HG03159 (cell line): Measurements from ENCODE around the gene TTC8.
A peak's percentile ranks its signal among the peaks of the same experiment; 100 is the strongest.
"Not testable (repeated sequence)": the region's sequence is repeated elsewhere in the genome, so short reads cannot be mapped to it uniquely, and the experiment has no call there.

Source experiments
- ATAC-seq: cut with Tn5 transposase; IDR thresholded peaks from one replicate; pipeline ENCODE4 v1.9.1; 2021; ENCODE audit warnings: mild to moderate bottlenecking, moderate library complexity; ENCODE audit not compliant: unreplicated experiment

TTC8 gene

GRCh38 chr14:88823968-88824313, 510 bp upstream of the TTC8 start:
- ATAC-seq: peak; percentile 1

- no peak for ATAC-seq
Observed at GRCh38 chr14:88825078-88825458, 617 bp downstream of the TTC8 start.

DNA sequence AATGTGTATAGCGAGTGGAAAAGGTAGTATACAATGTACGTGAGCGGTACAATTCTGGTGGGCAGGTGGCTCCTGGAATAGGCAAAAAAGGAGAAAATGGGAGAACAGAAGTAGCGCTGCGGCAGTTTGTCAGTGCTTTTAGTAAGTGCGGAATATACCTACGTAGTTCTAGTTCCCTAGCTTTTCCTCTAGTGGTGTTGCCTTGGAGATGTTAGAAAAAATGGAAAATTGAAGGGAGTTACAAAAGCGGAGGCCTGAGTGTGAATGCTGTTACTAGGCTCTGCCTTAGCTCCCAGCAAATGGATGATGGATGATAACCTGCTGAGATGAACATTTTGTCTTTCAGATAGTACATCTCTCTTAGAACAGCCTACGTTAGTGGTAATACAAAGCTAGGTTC, 1.1 kb downstream of the TTC8 start:
- no peak for ATAC-seq

DNA sequence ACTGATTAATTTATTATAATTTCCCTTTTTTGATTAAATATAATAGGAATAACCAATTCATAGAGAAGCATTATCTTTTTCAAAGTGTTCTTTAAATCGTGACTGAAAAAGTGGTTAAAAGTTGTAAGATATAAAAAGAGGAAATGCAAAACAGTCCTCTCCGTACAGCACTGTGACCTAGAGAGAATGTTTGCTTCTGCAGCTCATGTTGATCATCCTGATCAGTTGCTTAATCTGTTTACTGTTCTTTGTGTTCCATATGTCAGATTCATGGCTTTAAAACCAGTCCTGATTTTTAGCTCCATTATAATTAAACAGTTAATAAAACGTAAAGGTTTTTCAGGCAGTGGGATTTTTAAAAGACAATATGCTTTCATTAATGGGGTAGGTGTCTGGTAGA, 4.7 kb downstream of the TTC8 start:
- no peak for ATAC-seq

DNA sequence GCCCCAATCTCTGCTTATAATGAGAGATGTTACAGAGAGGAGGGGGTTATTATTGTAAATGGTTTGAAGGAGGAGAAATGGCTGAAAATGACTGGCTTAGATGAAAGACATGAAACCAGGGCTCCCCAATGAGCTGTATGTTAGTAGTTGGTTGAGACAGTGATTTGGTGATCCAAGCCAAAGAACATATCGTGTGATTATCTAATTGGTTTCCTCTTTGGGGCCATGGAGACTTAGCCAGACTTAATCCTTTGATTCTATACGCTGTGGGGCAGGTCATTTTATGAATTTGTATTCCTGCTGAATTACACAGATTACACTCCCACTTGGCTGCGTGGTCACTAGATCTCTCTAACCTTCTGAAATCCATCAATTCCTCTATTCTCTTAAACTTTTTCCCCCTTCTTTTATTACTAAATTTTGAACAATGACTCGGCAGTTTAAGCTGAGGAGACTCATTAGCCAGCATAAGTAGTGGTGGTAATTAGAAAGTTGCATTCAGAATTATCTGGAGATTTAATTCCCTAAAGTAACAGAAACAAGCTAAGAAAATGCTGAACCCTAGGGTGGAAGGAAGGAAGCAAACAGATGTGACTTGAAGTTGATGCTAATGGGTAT, 5.3 kb downstream of the TTC8 start:
- no peak for ATAC-seq

DNA sequence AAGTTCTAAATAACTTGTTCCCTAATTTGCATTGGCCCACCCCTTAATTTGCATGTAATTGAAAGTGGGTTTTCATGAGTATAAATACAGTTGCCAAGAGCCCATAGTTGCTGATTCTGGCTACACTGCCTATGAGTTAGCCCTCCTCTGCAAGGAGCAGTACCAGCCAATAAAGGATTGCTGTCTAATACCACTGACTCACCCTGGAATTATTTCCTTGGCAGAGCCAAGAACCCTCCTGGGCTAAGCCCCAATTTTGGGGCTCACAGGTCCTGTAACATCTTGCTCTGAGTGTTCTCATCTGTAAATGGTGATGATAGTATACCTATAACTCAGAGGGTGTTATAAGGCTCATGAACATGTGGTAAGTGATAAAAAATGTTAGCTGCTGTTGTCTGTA, 6.8 kb downstream of the TTC8 start:
- no peak for ATAC-seq

GRCh38 chr14:88834883-88835431, 10.5 kb downstream of the TTC8 start:
- ATAC-seq: no peak

- ATAC-seq: no peak
Observed at GRCh38 chr14:88835661-88836060, 11.2 kb downstream of the TTC8 start.

DNA sequence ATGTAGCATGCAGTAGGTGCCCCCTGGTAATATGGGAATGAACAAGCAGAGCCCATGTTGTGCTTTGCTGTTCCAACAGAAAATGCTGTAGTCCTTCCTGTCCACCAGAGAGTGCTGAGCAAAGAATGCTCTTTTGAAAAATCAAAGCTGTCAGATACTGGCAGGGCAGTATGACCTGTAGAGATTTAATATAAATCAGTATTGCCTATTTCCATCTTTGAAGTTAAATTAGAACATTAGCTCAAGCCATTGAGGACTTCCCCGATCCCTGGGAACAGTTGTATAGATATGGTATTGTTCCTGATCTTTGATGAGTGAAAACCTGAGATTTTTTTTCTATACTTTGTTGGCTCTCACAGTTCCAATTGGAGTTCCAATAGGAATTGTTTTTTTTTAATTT, 13.0 kb downstream of the TTC8 start:
- ATAC-seq: no peak

GRCh38 chr14:88838015-88838414, 13.6 kb downstream of the TTC8 start:
- no peak for ATAC-seq

DNA sequence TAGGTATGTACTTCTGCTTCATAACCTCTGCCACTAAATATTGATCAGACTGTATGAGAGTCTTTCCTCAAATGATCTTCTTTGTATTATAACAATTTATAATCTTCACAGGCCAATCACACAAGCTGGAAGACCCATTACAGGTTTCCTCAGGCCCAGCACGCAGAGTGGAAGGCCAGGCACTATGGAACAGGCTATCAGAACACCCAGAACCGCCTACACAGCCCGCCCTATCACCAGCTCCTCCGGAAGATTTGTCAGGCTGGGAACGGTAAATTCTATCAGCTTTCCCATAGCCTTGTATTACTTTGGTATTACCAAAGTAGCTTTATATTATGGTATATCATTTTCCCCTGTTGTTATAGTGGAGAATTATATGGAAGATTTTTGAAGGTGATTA, 16.5 kb downstream of the TTC8 start:
- no peak for ATAC-seq

- ATAC-seq: no peak
Observed at GRCh38 chr14:88841741-88842140, 17.3 kb downstream of the TTC8 start.

GRCh38 chr14:88842414-88842813, 18.0 kb downstream of the TTC8 start:
- no peak for ATAC-seq

- no peak for ATAC-seq
Observed at GRCh38 chr14:88844980-88845491, 20.6 kb downstream of the TTC8 start.

DNA sequence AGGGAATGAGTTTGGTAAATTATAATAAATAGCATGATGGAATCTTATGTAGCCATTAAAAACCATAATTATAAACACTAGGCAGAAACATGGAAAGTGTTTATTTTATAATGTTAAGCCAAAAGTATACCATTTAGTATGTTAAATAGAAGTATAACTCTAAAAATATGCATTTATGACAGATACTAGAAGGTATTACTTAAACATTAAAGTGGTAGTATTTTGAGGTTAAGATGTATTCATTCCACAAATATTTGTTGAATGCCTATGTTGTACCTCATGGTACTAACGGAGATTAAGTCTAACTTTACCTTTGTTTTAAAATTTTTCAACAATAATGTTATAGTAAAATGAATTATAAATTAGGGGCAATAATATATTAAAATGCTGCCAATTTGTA, 24.1 kb downstream of the TTC8 start:
- ATAC-seq: no peak

DNA sequence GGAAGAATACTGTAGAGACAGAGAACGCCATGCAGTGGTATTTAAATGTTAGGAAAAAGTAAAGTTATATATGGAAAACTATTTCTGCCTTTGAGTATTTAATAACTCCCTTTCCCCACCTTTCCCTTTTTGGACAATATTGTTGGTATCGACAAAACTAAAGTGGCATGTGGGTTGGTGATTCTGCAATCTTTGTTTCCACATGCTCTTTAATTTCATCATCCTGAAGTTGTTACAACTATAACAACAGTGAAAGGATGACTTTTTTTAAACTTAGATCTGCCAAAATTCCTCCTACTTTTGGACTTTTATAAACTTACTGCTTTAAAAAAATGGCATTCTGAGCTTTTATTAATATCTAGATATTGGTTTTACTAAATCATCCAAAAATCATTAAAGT, 25.3 kb downstream of the TTC8 start:
- no peak for ATAC-seq

DNA sequence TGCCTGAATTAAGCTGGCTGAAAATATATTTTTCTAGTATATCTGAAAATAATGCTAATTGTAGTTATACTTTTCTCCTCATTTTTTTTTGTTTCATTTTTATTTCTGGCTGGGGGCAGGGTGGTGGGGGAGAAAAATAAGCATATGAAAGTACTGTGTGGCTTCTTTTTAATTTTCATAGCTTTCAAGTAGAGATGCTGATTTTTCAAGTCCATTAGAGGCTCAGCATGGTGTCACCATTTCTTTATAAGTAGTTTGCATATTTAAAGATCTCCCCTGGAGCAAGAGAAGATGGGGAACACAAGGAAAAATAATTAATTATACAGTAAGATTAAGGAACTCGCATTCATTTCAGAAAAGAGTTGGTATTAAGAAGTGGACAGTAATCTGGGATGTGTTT, 27.1 kb downstream of the TTC8 start:
- no peak for ATAC-seq

- ATAC-seq: no peak
Observed at GRCh38 chr14:88852632-88853031, 28.2 kb downstream of the TTC8 start.

DNA sequence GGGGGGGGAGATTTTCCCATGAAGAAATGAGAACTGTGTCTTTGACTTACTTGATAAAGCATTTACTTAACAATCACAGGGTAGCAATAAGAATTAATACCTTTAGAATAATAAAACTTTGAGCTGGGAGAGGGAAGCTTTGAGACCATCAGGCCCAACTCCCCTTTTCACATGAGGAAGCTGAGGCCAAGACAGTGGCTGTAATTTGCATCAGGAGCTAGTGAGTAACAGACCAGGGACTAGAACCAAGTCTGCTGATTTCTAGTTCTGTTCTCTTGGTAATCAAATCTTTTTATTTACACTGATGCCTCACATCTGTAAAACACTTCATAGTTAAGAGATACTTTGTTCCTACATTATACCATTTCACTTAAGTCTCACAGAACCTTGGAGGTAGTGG, 28.7 kb downstream of the TTC8 start:
- no peak for ATAC-seq

DNA sequence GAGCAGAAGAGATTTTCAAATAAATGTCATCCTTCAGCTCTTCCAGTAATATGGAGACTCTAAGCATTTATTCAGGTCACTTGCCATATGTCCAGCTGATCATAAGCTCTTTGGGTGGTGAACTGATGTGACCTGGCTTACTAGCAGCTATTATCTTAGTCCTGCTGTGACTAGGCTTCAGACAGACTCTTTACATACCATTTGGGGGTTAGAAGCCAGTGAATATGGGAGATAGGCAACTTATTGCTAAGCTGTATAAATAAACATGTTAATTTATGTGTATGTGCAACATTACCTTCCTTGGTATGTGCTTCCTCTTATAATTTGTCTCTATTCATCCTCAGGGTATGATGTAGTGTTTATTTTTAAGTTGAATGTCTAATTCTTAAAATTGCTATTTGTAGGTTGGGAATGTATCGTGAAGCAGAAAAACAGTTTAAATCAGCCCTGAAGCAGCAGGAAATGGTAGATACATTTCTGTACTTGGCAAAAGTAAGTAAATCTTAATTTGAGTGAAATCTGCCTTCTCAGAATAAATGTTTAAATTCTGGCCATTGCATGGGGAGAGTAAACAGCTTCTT, 32.4 kb downstream of the TTC8 start:
- no peak for ATAC-seq

- not testable (repeated sequence) for ATAC-seq
Observed at GRCh38 chr14:88857861-88858260, 33.4 kb downstream of the TTC8 start.

GRCh38 chr14:88859118-88859517, 34.7 kb downstream of the TTC8 start:
- ATAC-seq: not testable (repeated sequence)

- ATAC-seq: no peak
Observed at GRCh38 chr14:88863167-88863566, 38.7 kb downstream of the TTC8 start.
